CD4-positive, alpha-beta T cell treated with Interleukin-12 subunit alpha and Interleukin-12 subunit beta, for 1 hour (primary cell): ENCODE results near the gene GPX1.
A peak's percentile ranks its signal among the peaks of the same experiment; 100 is the strongest.
"Not testable (repeated sequence)": the region's sequence is repeated elsewhere in the genome, so short reads cannot be mapped to it uniquely, and the experiment has no call there.

Experiments
- DNase-seq: peaks from one replicate; pipeline ENCODE4 v3.0.0-alpha.2; 2020

The GPX1 gene

DNA sequence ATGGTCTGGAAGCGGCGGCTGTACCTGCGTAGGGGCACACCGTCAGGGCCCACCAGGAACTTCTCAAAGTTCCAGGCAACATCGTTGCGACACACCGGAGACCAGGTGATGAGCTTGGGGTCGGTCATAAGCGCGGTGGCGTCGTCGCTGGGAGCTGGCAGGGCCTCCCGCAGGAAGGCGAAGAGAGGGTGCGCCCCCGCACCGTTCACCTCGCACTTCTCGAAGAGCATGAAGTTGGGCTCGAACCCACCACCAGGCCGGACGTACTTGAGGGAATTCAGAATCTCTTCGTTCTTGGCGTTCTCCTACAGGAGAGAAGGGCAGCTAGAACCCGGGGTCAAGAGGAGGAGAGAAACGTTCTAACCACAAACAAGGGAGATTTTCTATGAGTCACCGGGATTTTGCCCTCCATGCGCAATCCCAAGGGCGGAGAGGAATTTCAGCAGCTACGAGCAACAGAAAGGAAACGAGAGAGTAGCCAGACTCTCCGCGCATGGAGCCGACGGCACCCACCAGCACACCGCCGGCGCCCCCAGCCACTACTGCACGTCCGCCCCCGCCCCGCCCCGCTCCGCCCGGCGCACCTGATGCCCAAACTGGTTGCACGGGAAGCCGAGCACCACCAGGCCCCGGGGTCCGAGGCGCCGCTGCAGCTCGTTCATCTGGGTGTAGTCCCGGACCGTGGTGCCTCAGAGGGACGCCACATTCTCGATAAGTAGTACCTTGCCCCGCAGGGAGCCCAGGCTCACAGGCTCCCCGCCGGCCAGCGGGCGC is 523 bp downstream of the GPX1 start:
- DNase-seq, result peak; percentile 47

DNA sequence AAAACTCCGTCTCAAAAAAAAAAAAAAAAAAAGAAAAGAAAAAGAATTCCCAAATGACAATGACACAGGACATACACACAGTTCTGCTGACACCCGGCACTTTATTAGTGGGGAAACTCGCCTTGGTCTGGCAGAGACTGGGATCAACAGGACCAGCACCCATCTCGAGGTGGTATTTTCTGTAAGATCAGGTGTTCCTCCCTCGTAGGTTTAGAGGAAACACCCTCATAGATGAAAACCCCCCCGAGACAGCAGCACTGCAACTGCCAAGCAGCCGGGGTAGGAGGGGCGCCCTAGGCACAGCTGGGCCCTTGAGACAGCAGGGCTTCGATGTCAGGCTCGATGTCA is 1.1 kb downstream of the GPX1 start:
- peak; percentile 35 for DNase-seq

DNA sequence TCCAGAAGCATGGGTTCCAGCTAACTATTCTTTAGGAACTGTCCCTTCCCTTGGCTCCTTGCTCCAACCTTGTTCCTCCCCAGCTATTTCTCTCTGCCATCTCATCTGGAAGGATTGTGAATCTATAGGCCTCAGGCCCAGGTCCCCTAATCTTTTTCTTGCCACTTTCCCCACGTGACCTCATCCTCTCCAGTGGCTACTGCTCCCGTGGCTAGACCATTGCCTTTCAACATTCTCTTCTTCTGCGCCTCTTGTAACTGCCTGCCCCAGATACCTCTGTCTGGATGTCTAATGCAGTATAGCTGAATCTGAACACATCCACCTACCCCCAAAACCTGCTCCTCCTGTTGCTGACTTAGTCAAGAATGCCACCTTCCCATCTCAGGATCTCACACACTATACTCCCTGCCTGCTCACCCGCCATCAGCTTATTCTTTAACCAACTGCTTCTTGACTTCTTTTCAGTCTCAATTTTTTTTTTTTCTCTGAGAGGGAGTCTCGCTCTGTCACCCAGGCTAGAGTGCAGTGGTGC is 5.2 kb downstream of the GPX1 start:
- no peak for DNase-seq

DNA sequence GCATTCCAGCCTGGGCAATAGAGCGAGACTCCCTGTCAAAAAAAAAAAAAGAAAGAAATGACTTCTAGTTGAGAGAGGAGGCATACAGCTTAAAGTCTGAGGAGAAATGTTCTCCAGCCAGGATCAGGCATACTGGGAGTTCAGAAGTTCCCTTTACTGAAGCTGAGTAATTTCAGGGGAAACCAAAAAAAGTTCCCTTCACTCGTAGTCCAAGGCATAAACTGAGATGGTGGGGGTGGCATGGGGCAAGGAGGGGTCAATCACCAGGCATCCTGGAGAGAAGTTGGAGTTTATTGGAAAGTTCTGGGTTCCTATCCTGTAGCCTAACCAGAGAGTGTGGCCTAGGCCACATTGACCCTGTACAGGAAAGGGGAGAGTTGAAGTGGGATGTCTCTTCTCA is 5.9 kb downstream of the GPX1 start:
- no peak for DNase-seq

DNA sequence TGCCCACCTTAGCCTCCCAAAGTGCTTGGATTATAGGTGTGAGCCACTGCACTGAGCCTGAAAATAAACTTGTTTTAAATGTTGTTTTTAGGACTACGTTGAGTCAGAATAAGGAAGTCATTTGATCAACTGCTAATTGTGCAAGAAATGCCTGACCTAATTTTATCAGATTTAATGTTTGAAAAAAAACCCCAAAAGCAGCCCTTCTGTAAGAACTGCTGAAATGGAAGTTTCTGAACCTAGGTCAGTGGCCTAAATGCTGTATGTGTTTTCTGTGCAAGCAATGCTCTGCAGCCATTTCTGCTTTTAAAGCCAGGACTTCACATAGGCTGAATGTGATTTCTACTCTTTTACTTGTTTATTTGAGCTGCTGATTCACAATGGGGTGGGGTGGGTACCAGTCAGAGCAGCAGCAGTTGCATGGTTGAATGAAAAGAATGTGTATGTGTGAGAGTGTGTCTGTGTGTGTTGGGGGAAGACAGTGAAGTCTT is 6.6 kb downstream of the GPX1 start:
- no peak for DNase-seq

DNA sequence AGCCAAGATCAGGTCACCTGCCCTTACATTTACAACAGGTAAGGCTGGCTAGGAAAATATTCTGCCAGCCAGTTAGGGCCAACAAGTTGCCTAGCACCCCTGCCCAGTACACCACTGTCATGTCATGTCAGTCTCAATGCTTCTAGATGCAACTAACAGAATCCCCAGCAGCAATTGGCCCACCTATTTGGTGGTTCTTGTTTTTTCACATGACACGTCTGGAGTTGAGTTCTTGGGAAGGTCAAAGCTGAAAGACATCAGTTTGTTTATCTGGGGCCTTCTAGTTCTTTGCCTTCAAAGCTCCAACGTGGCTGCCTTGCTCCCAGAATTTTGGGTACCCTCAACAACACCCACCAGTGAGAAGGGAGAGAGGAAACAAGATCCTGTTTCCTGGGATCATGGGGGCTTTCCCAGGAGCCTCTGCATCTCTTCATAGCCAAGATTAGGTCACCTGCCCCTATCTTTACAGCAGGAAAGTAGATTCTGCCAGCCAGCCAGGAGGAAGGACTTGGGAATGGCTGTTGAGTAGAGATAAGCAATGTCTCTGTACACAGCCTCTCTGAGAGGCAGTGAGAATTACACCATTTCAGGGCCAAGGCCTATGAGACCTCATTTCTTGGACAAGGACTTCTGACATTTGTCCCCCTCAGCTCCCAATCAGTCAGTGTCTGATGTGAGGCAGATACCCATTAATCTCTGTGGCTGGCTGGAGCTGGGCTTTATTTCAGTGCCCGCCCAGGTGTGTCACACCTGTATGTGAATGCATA is 8.6 kb downstream of the GPX1 start:
- DNase-seq, result no peak

DNA sequence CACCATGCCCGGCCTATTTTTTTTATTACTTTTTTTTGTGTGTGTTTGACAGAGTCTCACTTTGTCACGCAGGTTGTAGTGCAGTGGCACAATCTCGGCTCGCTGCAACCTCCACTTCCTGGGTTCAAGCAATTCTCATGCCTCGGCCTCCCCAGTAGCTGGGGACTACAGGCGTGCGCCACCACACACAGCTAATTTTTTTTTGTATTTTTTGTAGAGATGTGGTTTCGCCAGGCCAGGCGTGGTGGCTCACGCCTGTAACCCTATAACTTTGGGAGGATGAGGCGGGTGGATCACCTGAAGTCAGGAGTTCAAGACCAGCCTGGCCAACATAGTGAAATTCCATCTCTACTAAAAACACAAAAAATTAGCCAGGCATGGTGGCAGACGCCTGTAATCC is 9.8 kb downstream of the GPX1 start:
- not testable (repeated sequence) for DNase-seq

DNA sequence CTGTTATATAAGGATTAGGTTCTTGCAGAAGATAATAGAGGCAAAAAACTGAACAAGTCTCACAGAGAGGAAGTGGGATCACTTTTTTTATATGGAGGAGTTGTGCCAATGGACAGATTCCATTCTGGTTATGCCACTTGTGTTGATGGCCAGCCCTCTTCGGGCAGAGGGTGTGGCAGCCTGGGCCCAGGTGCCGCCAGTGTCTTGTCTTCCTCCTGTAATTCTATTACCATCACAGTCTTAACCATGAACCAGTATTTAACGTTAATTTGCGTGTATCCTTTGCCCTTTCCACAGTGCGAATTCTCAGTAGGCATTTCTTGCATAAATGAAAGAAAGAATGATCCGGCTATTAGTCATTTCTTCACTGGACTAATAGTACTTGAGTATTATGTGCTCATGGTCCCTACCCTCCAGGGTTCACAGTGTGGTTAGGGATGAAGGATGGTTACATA is 11.3 kb downstream of the GPX1 start:
- no peak for DNase-seq

DNA sequence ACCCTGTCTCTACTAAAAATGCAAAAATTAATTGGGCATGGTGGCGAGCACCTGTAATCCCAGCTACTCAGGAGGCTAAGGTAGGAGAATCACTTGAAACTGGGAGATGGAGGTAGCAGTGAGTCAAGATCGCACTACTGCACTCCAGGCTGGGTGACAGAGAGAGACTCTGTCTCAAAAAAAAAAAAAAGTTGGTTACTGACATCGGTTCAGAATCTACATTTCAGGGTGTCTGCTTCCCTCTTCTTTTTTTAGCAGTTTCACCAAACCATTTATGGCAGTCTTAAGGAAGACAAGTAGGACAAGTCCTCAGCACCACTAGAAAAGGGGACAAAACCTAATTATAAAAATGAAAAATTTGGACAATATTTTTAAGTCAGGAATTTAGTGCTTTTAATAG is 15.0 kb downstream of the GPX1 start:
- no peak for DNase-seq

DNA sequence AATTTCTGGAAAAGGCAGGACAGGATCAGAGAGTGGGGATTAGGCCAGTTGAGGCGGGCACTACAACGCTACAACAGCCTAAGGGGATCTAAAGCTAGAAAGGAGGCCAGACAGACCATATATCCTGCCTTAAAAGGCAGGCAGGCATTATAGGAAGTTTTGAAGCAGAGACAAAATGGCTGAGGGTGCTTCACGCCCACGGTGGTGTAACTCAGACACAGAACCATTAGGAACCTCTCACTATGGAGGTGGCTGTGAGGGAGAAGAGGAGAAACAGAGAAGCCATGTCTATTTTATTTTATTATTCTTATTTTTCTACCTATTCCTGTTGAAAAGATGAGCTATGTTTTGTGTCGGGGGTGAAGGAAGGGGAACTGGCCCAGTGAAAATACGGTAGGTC is 16.2 kb downstream of the GPX1 start:
- no peak for DNase-seq

DNA sequence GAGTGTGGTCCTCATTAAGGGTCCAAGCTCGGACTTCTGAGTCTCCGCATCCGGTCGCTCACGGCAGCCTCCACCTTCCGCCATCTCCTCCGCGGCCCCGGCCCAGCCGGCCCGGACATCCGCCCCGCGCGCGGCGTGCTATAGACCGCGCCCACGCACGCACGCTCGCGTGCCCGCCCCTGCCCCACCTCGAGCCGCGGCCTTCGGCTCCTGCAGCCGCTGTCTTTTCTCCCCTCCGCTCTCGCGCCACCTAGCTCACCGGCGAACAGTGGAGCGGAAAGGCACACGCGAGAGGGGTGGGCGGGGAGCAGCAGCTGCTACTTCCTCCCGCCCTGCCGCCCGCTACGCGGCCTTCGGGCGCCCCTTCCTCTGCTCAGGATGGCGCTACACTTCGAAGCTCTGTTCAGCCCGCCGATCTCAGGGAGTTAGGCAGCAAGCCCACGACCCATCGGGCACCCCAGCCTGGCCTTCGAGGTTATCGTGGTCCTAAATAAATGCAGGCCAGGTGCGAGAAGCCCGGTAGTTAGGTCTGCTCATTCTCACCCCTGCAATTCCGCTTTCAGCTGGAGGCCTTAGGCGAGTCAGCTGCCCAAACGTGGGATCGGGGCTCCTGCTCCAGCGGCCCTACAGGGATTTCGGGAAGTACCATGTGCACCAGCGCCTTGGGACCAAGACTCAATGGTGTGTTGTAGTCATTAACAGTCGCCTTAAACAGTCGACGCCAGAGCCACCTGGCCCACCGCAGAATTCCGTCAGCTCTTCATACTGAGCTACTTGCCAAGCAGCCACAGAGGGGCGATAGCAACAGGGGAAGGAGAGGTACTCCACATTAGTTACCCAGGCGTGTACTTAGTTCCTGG is 18.0 kb downstream of the GPX1 start, which contains the start of gene USP4:
Gene USP4, minus strand, starts transcription at position 113 of the 860 bp plus-strand sequence. Its CDS starts 29 bp downstream, at position 84.
- DNase-seq, result peak; percentile 93

DNA sequence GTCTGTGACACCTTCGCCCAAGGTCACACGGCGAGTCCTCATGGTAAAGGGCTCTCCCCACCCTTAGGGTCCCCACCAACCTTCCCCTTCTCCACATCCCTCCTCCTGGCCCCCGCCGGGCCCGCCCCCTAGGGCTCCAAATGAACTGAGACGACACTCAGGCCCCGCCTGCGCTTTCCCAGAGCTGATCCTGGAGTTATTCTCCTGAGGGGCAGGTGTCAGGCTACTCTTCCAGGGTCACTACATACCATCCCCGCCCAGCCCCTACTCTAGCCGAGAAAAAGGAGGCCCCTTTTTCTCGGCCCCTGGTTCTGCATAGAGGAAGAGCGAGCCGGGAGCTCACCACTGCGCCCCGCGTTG is 18.6 kb downstream of the GPX1 start:
- no peak for DNase-seq

DNA sequence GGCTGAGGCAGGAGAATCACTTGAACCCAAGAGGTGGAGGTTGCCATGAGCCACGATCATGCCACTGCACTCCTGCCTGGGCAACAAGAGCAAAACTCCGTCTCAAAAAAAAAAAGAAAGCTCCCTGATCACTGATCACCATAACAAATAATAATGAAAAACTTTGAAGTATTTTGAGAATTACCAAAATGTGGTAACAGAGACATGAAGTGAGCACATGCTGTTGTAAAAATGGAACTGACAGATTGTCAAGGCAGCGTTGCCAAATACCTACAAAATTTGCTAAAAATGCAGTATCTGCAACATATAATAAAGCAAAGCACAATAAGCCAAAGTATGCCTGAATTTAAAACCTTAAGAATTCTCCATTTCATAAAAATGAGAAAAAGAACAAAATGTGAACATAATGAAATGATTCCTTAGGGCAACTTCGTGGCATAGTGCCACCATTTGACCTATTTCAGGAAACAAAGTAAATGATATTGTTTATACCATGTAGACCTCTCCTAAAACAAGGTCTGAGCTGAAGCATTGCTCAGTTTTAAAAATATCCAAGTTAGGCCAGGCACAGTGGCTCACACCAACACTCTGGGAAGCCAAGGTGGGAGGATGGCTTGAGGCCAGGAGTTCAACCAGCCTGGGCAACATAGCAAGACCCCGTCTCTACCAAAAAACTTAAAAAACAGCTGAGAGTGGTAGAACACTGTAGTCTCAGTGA is 24.1 kb downstream of the GPX1 start:
- no peak for DNase-seq

DNA sequence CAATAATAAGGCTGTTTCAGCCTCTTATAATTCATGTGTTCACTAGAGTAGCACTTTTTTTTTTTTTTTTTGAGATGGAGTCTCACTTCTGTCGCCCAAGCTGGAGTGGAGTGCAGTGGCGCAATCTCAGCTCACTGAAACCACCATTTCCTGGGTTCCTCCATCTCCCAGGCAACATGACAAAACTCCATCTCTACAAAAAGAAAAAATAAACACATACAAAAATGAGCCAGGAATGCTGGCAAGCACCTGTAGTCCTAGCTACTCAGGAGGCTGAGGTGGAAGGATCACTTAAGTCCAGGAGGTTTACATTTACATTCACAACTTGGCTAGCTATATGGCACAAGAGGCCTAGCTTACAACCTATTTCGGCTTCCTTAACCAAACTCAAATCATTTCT is 25.1 kb downstream of the GPX1 start:
- peak; percentile 56 for DNase-seq

DNA sequence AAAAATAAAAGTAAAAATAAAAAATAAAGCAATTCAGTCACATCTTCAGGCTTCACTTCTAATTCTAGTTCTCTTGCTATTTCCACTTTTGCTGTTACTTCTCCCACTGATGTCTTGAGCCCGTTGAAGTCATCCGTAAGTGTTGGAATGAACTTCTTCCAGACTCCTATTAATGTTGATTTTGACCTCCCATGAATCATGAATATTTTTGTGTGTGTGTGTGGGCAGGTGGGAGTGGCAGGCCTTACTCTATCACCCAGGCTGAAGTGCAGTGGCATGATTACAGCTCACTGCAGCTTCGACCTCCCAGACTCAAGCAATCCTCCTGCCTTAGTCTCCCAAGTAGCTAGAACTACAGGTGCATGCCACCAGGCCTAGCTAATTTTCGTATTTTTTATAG is 29.0 kb downstream of the GPX1 start:
- DNase-seq, result no peak

DNA sequence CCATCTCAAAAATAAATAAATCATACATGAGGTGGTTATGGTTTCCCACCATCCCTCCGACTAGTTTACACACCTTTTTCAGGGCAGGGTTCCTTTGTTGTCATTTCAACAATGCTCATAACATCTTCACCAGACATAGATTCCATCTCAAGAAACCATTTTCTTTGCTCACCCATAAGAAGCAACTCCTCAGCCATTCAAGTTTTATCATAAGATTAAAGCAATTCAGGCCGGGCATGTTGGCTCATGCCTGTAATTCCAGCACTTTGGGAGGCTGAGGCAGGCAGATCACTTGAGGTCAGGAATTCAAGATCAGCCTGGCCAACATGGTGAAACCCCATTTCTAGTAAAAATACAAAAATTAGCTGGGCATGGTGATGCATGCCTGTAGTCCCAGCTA is 29.8 kb downstream of the GPX1 start:
- not testable (repeated sequence) for DNase-seq

DNA sequence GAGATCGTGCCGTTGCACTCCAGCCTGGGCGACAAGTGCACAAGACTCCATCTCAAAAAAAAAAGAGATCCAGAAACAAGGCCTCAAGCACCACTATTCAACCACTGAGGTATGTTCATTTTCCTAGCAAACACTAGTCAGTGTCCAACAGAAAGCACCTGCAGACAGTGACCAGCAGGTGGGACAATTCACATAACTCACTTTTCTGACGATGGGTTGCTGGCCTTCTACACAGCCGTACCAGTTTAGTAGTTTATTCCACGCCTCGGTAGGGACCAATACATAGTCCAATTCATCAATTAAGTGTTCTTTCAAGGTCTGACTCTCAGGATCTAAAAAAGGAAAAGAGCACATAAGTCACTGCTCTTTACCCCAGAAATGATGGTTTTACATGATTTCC is 30.7 kb downstream of the GPX1 start:
- DNase-seq, result no peak

DNA sequence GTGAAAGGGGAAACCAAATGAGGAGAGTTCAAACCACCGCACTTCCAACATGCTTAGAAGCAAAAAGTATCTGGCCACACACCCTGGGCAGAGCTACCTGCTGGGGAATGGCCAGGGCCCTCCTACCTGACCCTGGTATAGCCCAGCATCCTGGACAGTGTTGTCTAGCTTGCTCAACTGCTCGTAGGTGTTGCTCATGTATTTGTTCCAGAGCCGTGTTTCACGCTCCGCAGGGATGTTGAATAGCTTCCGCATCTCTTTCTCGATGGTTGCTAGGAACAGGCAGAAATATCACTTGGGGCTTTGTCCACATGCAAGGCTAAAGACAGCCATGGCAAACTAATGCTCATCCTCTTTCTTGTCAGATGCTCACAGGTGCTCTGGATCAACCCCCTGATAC is 33.4 kb downstream of the GPX1 start:
- no peak for DNase-seq

DNA sequence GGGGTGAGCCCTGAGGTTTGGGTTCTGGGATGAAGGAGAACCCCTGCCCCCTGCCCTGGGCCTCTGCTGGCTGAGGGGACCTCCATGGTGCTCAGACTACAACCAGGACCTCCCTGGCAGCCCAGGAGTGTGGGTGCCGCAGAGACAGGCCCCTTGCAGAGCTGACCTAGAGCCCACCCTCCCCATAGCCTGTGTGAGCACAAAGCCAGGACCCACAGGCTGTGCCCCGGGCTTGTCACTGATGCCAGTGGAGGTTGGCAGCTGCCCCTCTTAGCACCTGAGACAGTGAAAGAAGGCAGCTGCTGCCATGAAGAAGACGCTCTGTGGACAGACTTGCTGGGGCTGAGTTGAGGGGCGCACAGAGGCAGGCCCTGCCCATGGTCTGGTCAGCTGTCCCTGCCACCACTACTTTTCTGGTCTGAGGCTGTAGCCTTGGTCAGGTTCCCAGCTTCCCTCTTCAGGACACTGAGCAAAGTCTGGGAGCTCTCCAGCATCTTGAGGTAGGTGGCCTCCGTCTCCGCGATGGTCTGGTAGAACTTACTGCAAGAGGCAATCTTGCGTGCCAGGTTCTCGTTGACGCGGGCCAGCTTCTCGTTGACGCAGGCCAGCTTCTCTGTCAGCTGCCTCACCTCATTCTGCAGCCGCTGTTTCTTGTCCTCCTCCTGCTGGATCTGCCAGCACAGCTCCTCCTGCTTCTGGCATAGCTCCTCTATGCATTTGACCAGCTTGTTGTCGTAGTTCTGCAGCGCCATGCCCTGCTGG is 41.3 kb downstream of the GPX1 start:
- DNase-seq, result no peak

DNA sequence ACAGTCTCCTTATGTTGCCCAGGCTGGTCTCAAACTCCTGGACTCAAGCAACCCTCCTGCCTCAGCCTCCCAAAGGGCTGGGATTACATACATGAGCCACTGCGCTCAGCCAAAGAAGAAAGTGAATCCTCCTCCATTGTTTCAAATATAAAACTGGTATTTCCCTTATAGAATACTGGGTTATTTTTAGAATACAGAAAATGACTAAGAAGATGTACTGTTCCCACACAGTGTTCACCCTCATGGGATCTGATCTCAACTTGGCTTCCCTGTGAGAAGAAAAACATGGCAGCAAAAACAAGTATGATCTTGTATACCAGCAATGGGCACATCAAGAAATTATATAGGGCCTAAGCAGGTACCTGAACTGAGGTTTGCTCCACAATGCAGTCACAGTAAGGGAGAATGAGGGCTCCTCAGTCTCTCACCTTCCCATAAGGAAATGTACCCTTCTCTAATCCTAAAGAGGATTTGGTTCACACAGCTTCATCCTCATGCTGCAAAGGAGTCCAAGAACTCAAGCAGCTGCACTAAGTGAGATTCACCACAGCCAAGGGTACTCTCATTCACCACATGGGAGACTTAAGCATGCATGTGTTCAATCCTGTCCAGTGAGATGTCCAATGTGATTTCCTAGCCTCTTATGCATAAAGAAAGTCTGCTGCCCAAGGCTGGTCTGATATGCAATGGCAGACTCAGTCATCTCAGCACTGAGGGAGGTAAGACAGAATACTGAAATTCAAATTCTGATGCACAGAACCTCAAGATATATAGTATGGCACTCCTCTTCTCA is 44.1 kb downstream of the GPX1 start:
- no peak for DNase-seq

DNA sequence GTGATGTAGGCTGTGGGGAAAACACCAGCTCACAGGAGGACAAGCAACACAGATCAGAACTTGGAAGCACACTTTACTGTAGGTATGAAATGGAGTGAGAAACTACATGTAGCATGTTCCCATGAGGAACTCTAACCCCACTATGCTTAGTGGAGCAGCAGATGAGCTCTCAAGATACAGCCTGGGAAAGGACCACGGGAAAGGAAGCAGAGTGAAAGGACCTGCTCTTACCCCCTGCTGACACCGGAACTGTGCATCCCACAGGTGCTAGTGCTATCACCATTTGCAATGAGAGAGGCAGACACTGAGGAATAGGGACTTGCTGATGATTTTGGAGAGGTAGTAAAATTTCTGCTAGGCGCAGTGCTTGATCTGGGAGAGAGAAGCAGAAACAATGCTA is 46.9 kb downstream of the GPX1 start:
- no peak for DNase-seq
